ENCODE measurements around the gene TTC28.
A peak's percentile ranks its signal among the peaks of the same experiment; 100 is the strongest.

The TTC28 gene

GRCh38 chr22:28008056-28008455, 671.6 kb downstream of the TTC28 start:
- Histone ChIP-seq H3K4me1 (ENCODE audit: control insufficient read depth, insufficient read depth, low read length) (no peaks in the 10 kb centered on the region), H3K4me3 (ENCODE audit: low read depth, low read length) (no peak overlapping the region), H3K36me3 (ENCODE audit: control insufficient read depth, insufficient read depth, low read length) (no peaks in the 10 kb centered on the region), H3K9me3 (ENCODE audit: control insufficient read depth, insufficient read depth, low read length) (no peaks in the 10 kb centered on the region), H3K27me3 (ENCODE audit: control insufficient read depth, insufficient read depth, low read length) (no peaks in the 10 kb centered on the region), H3K9ac (ENCODE audit: low read depth, low read length) (no peak overlapping the region)

GRCh38 chr22:28006271-28006670, 673.4 kb downstream of the TTC28 start:
- H3K4me3 ChIP-seq (ENCODE audit: low read depth, low read length), result no peak overlapping the region
- H3K36me3 ChIP-seq (ENCODE audit: control insufficient read depth, insufficient read depth, low read length), result no peaks in the 10 kb centered on the region
- no peaks in the 10 kb centered on the region for H3K9me3 ChIP-seq (ENCODE audit: control insufficient read depth, insufficient read depth, low read length)
- H3K27me3 ChIP-seq (ENCODE audit: control insufficient read depth, insufficient read depth, low read length), result no peaks in the 10 kb centered on the region
- no peak overlapping the region for H3K9ac ChIP-seq (ENCODE audit: low read depth, low read length)
- H3K4me1 ChIP-seq (ENCODE audit: control insufficient read depth, insufficient read depth, low read length), result no peaks in the 10 kb centered on the region

- no peak overlapping the region for H3K9ac ChIP-seq (ENCODE audit: low read depth, low read length)
- no peaks in the 10 kb centered on the region for H3K9me3 ChIP-seq (ENCODE audit: control insufficient read depth, insufficient read depth, low read length)
- H3K4me1 ChIP-seq (ENCODE audit: control insufficient read depth, insufficient read depth, low read length), result no peaks in the 10 kb centered on the region
- no peaks in the 10 kb centered on the region for H3K27me3 ChIP-seq (ENCODE audit: control insufficient read depth, insufficient read depth, low read length)
- H3K4me3 ChIP-seq (ENCODE audit: low read depth, low read length), result no peak overlapping the region
- no peaks in the 10 kb centered on the region for H3K36me3 ChIP-seq (ENCODE audit: control insufficient read depth, insufficient read depth, low read length)
These were observed 674.1 kb downstream of the TTC28 start for GRCh38 chr22:28005513-28005912.

- H3K4me1 ChIP-seq (ENCODE audit: control insufficient read depth, insufficient read depth, low read length), result no peaks in the 10 kb centered on the region
- no peaks in the 10 kb centered on the region for H3K36me3 ChIP-seq (ENCODE audit: control insufficient read depth, insufficient read depth, low read length)
- no peak overlapping the region for H3K4me3 ChIP-seq (ENCODE audit: low read depth, low read length)
- H3K9me3 ChIP-seq (ENCODE audit: control insufficient read depth, insufficient read depth, low read length), result no peaks in the 10 kb centered on the region
- H3K27me3 ChIP-seq (ENCODE audit: control insufficient read depth, insufficient read depth, low read length), result no peaks in the 10 kb centered on the region
- H3K9ac ChIP-seq (ENCODE audit: low read depth, low read length), result no peak overlapping the region
These were observed 675.6 kb downstream of the TTC28 start for GRCh38 chr22:28004021-28004420.

- no peaks in the 10 kb centered on the region for H3K4me1 ChIP-seq (ENCODE audit: control insufficient read depth, insufficient read depth, low read length)
- H3K9ac ChIP-seq (ENCODE audit: low read depth, low read length), result no peak overlapping the region
- no peaks in the 10 kb centered on the region for H3K9me3 ChIP-seq (ENCODE audit: control insufficient read depth, insufficient read depth, low read length)
- no peaks in the 10 kb centered on the region for H3K36me3 ChIP-seq (ENCODE audit: control insufficient read depth, insufficient read depth, low read length)
- no peaks in the 10 kb centered on the region for H3K27me3 ChIP-seq (ENCODE audit: control insufficient read depth, insufficient read depth, low read length)
- H3K4me3 ChIP-seq (ENCODE audit: low read depth, low read length), result no peak overlapping the region
These were observed 676.6 kb downstream of the TTC28 start for GRCh38 chr22:28002863-28003565.

GRCh38 chr22:28002181-28002700, 677.4 kb downstream of the TTC28 start:
- H3K36me3 ChIP-seq (ENCODE audit: control insufficient read depth, insufficient read depth, low read length), result no peaks in the 10 kb centered on the region
- no peaks in the 10 kb centered on the region for H3K4me1 ChIP-seq (ENCODE audit: control insufficient read depth, insufficient read depth, low read length)
- H3K9ac ChIP-seq (ENCODE audit: low read depth, low read length), result no peak overlapping the region
- no peaks in the 10 kb centered on the region for H3K9me3 ChIP-seq (ENCODE audit: control insufficient read depth, insufficient read depth, low read length)
- H3K4me3 ChIP-seq (ENCODE audit: low read depth, low read length), result no peak overlapping the region
- no peaks in the 10 kb centered on the region for H3K27me3 ChIP-seq (ENCODE audit: control insufficient read depth, insufficient read depth, low read length)

- peak overlapping the region; percentile 37 for H3K9ac ChIP-seq (ENCODE audit: low read depth, low read length)
- no peak overlapping the region for H3K4me3 ChIP-seq (ENCODE audit: low read depth, low read length)
- H3K36me3 ChIP-seq (ENCODE audit: control insufficient read depth, insufficient read depth, low read length), result no peaks in the 10 kb centered on the region
- no peaks in the 10 kb centered on the region for H3K27me3 ChIP-seq (ENCODE audit: control insufficient read depth, insufficient read depth, low read length)
- no peaks in the 10 kb centered on the region for H3K9me3 ChIP-seq (ENCODE audit: control insufficient read depth, insufficient read depth, low read length)
- H3K4me1 ChIP-seq (ENCODE audit: control insufficient read depth, insufficient read depth, low read length), result no peaks in the 10 kb centered on the region
These were observed 678.3 kb downstream of the TTC28 start for GRCh38 chr22:28001171-28001835.

- H3K9ac ChIP-seq (ENCODE audit: low read depth, low read length), result no peak overlapping the region
- H3K36me3 ChIP-seq (ENCODE audit: control insufficient read depth, insufficient read depth, low read length), result no peaks in the 10 kb centered on the region
- H3K4me1 ChIP-seq (ENCODE audit: control insufficient read depth, insufficient read depth, low read length), result no peaks in the 10 kb centered on the region
- no peaks in the 10 kb centered on the region for H3K27me3 ChIP-seq (ENCODE audit: control insufficient read depth, insufficient read depth, low read length)
- no peaks in the 10 kb centered on the region for H3K9me3 ChIP-seq (ENCODE audit: control insufficient read depth, insufficient read depth, low read length)
- H3K4me3 ChIP-seq (ENCODE audit: low read depth, low read length), result no peak overlapping the region
These were observed 679.3 kb downstream of the TTC28 start for GRCh38 chr22:28000361-28000760.

GRCh38 chr22:27999876-28000275, 679.8 kb downstream of the TTC28 start:
- H3K9me3 ChIP-seq (ENCODE audit: control insufficient read depth, insufficient read depth, low read length), result no peaks in the 10 kb centered on the region
- no peak overlapping the region for H3K9ac ChIP-seq (ENCODE audit: low read depth, low read length)
- H3K27me3 ChIP-seq (ENCODE audit: control insufficient read depth, insufficient read depth, low read length), result no peaks in the 10 kb centered on the region
- H3K4me3 ChIP-seq (ENCODE audit: low read depth, low read length), result no peak overlapping the region
- H3K36me3 ChIP-seq (ENCODE audit: control insufficient read depth, insufficient read depth, low read length), result no peaks in the 10 kb centered on the region
- H3K4me1 ChIP-seq (ENCODE audit: control insufficient read depth, insufficient read depth, low read length), result no peaks in the 10 kb centered on the region

- no peak overlapping the region for H3K4me3 ChIP-seq (ENCODE audit: low read depth, low read length)
- no peaks in the 10 kb centered on the region for H3K36me3 ChIP-seq (ENCODE audit: control insufficient read depth, insufficient read depth, low read length)
- H3K9ac ChIP-seq (ENCODE audit: low read depth, low read length), result no peak overlapping the region
These were observed 680.9 kb downstream of the TTC28 start for GRCh38 chr22:27998511-27999410.

GRCh38 chr22:27997538-27997937, 682.1 kb downstream of the TTC28 start:
- Histone ChIP-seq H3K36me3 (ENCODE audit: control insufficient read depth, insufficient read depth, low read length) (no peaks in the 10 kb centered on the region), H3K9me3 (ENCODE audit: control insufficient read depth, insufficient read depth, low read length) (no peaks in the 10 kb centered on the region), H3K9ac (ENCODE audit: low read depth, low read length) (no peak overlapping the region), H3K4me1 (ENCODE audit: control insufficient read depth, insufficient read depth, low read length) (peaks cover 2% of the 10 kb centered on the region), H3K27me3 (ENCODE audit: control insufficient read depth, insufficient read depth, low read length) (no peaks in the 10 kb centered on the region), H3K4me3 (ENCODE audit: low read depth, low read length) (no peak overlapping the region)

More at GRCh38 chr22:27998511-27999410, 680.9 kb downstream of the TTC28 start:
- H3K27me3 ChIP-seq (ENCODE audit: control insufficient read depth, insufficient read depth, low read length), result no peaks in the 10 kb centered on the region
- no peaks in the 10 kb centered on the region for H3K4me1 ChIP-seq (ENCODE audit: control insufficient read depth, insufficient read depth, low read length)
- H3K9me3 ChIP-seq (ENCODE audit: control insufficient read depth, insufficient read depth, low read length), result no peaks in the 10 kb centered on the region
